WTC11 (cell line): Measurements from ENCODE around the gene TSPYL2. TPM values are rescaled to one million over a fixed set of nuclear protein-coding genes. Genes with fewer than 3 reads are reported as not detected.

Experiments
- ATAC-seq: fragments of 200-7000 bp; cut with Tn5 transposase; 2 replicates; pipeline ENCODE4 v1.10.0; 2021; ENCODE audit warnings: mild to moderate bottlenecking, moderate library complexity
- CTCF ChIA-PET: fragments of 300-600 bp; sonication (Branson Sonifier 250); formaldehyde crosslinking; loops from one replicate; lab custom pipeline; 2021; ENCODE audit warnings: antibody characterized with exemption; lab: Charles Lee
- POLR2A ChIA-PET: fragments of 350-600 bp; sonication (Branson Sonifier 250); formaldehyde crosslinking; loops from one replicate; lab custom pipeline; 2021; ENCODE audit warnings: antibody characterized with exemption; lab: Charles Lee
- DNase-seq: peaks from one replicate; pipeline ENCODE4 v3.0.0; 2021; ENCODE audit warnings: low spot score
- H3K27ac Mint-ChIP-seq: 2 replicates; pipeline ENCODE4 v1.8.0; 2021; ENCODE audit warnings: mixed read lengths
- H3K27me3 Mint-ChIP-seq: 2 replicates; pipeline ENCODE4 v1.8.0; 2021; ENCODE audit warnings: low read depth, mild to moderate bottlenecking, moderate library complexity, mixed read lengths
- H3K36me3 Mint-ChIP-seq: 2 replicates; pipeline ENCODE4 v1.8.0; 2021; ENCODE audit warnings: mixed read lengths
- H3K4me1 Mint-ChIP-seq: 2 replicates; pipeline ENCODE4 v1.8.0; 2022; ENCODE audit warnings: mixed read lengths
- H3K4me3 Mint-ChIP-seq: 2 replicates; pipeline ENCODE4 v1.8.0; 2021; ENCODE audit warnings: mild to moderate bottlenecking, moderate library complexity, mixed read lengths
- H3K9me3 Mint-ChIP-seq: 2 replicates; pipeline ENCODE4 v1.8.0; 2021; ENCODE audit warnings: mixed read lengths
- AR ChIP-seq: fragments of 250-450 bp; sonication (Bioruptor Pico); IDR thresholded peaks from 2 replicates; pipeline ENCODE4 v1.9.0; 2021; ENCODE audit warnings: mild to moderate bottlenecking
- CBFB ChIP-seq: sonication (generic); formaldehyde crosslinking; IDR thresholded peaks from 2 replicates; pipeline ENCODE4 v1.8.1; 2022; ENCODE audit warnings: mild to moderate bottlenecking, low read depth, missing genetic modification reagents
- EMX1 ChIP-seq: fragments of 250-450 bp; sonication (Bioruptor Pico); IDR thresholded peaks from 2 replicates; pipeline ENCODE4 v1.8.0; 2021; ENCODE audit warnings: mild to moderate bottlenecking
- FOXP1 ChIP-seq: sonication (generic); formaldehyde crosslinking; IDR thresholded peaks from 2 replicates; pipeline ENCODE4 v1.8.0; 2022; ENCODE audit warnings: missing genetic modification reagents, mild to moderate bottlenecking, moderate library complexity, borderline replicate concordance
- GRHL2 ChIP-seq: fragments of 250-450 bp; sonication (Bioruptor Pico); IDR thresholded peaks from 2 replicates; pipeline ENCODE4 v1.8.0; 2022; ENCODE audit warnings: mild to moderate bottlenecking, moderate library complexity; ENCODE audit not compliant: insufficient replicate concordance, severe bottlenecking
- KAT7 ChIP-seq: sonication (generic); formaldehyde crosslinking; IDR thresholded peaks from 2 replicates; pipeline ENCODE4 v1.8.1; 2023; ENCODE audit warnings: missing genetic modification reagents, mild to moderate bottlenecking, borderline replicate concordance
- OVOL2 ChIP-seq: fragments of 250-450 bp; sonication (Bioruptor Pico); IDR thresholded peaks from 2 replicates; pipeline ENCODE4 v1.9.0; 2021; ENCODE audit warnings: mild to moderate bottlenecking, borderline replicate concordance
- SOX15 ChIP-seq: fragments of 250-450 bp; sonication (Bioruptor Pico); IDR thresholded peaks from 2 replicates; pipeline ENCODE4 v1.9.0; 2021; ENCODE audit warnings: mild to moderate bottlenecking
- TEAD1 ChIP-seq: sonication (generic); formaldehyde crosslinking; IDR thresholded peaks from 2 replicates; pipeline ENCODE4 v1.8.0; 2022; ENCODE audit warnings: mild to moderate bottlenecking, missing genetic modification reagents
- USF2 ChIP-seq: sonication (generic); formaldehyde crosslinking; IDR thresholded peaks from 2 replicates; pipeline ENCODE4 v1.8.1; 2023; ENCODE audit warnings: mild to moderate bottlenecking, missing genetic modification reagents, moderate library complexity
- ZBTB21 ChIP-seq: sonication (generic); formaldehyde crosslinking; IDR thresholded peaks from 2 replicates; pipeline ENCODE4 v1.8.1; 2023; ENCODE audit warnings: mild to moderate bottlenecking, missing genetic modification reagents, borderline replicate concordance
- ZNF263 ChIP-seq: sonication (generic); formaldehyde crosslinking; IDR thresholded peaks from 2 replicates; pipeline ENCODE4 v1.8.1; 2022; ENCODE audit warnings: low read depth, mild to moderate bottlenecking, moderate library complexity, missing genetic modification reagents
- ZNF317 ChIP-seq: sonication (generic); formaldehyde crosslinking; IDR thresholded peaks from 2 replicates; pipeline ENCODE4 v1.8.1; 2023; ENCODE audit warnings: low read depth, mild to moderate bottlenecking, moderate library complexity, missing genetic modification reagents, borderline replicate concordance
- ZNF425 ChIP-seq: fragments of 250-450 bp; sonication (Bioruptor Pico); conservative IDR thresholded peaks from 2 replicates; pipeline ENCODE4 v1.9.0; 2021; ENCODE audit warnings: mild to moderate bottlenecking
- ZNF671 ChIP-seq: fragments of 250-450 bp; sonication (Bioruptor Pico); IDR thresholded peaks from 2 replicates; pipeline ENCODE4 v1.8.0; 2021; ENCODE audit warnings: mild to moderate bottlenecking
- total RNA-seq: library from RNA; stranded (reverse); gene quantifications from 3 replicates; pipeline ENCODE4 v1.2.3, GENCODE V29; 2021
- TF ChIP-seq, protein P1 (sequence below): sonication (generic); formaldehyde crosslinking; IDR thresholded peaks from 2 replicates; pipeline ENCODE4 v1.8.1; 2022; ENCODE audit warnings: low read depth, mild to moderate bottlenecking, moderate library complexity, missing genetic modification reagents, borderline replicate concordance
- TF ChIP-seq, protein P2 (sequence below): sonication (generic); formaldehyde crosslinking; IDR thresholded peaks from 2 replicates; pipeline ENCODE4 v1.8.1; 2023; ENCODE audit warnings: mild to moderate bottlenecking, missing genetic modification reagents
- TF ChIP-seq, protein P3 (sequence below): fragments of 250-450 bp; sonication (Bioruptor Pico); IDR thresholded peaks from 2 replicates; pipeline ENCODE4 v1.9.0; 2021; ENCODE audit warnings: mild to moderate bottlenecking, borderline replicate concordance

TSPYL2 gene
- total RNA-seq, 1 experiment from 2014 or later: 14.6 TPM

DNA sequence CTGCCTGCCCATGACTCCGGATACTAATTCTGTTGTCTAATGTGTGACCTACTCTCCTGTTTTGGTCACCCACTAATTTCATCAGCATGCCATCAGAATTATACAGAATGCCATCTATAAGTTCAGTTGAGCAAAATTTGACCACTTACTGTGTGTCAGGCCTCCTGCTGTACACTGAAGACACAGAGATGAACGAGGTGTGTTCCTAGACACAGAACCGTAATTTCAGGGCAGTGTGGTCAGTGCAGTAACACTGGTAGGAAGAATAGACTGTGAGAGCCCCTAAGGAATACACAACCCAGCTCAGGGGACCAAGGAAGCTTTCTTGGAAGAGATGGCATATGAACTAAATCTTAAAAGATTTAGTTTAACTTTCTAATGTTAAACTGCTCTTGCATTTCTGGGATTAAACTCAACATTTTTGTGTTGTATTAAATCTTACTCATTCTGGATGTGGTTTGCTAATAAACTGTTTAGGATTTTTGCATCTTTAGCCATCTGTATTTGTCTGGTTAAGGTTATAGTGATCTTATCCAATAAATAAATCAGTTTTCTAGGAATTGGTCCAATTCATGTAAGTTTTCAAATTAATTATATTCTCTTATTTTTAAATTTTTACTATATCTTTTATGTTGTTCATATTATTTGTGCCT is 46.1 kb downstream of the TSPYL2 start (continued):
- TF ChIP-seq AR: no peak
- TF ChIP-seq, protein P1, sequence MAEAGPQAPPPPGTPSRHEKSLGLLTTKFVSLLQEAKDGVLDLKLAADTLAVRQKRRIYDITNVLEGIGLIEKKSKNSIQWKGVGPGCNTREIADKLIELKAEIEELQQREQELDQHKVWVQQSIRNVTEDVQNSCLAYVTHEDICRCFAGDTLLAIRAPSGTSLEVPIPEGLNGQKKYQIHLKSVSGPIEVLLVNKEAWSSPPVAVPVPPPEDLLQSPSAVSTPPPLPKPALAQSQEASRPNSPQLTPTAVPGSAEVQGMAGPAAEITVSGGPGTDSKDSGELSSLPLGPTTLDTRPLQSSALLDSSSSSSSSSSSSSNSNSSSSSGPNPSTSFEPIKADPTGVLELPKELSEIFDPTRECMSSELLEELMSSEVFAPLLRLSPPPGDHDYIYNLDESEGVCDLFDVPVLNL (CRISPR knock-in tag): no peak
- no peak for TF ChIP-seq ZNF263 (CRISPR knock-in tag)
- TF ChIP-seq GRHL2: no peak

- Mint-ChIP-seq H3K36me3 (no peaks in the 10 kb centered on the region; the same call in 1 of the 2 replicates), H3K27me3 (no peaks in the 10 kb centered on the region), H3K4me1 (no peaks in the 10 kb centered on the region), H3K9me3 (no peaks in the 10 kb centered on the region), H3K27ac (no peak overlapping the region), H3K4me3 (no peak overlapping the region)
- CTCF ChIA-PET: no interaction called here
- no peak for ATAC-seq
- no peak for DNase-seq
- no peak for TF ChIP-seq ZNF425 (CRISPR knock-in tag)
- TF ChIP-seq USF2 (CRISPR knock-in tag): no peak
- TF ChIP-seq OVOL2 (CRISPR knock-in tag): no peak
- no peak for TF ChIP-seq ZNF671 (CRISPR knock-in tag)
- no peak for TF ChIP-seq TEAD1 (CRISPR knock-in tag)
- no peak for TF ChIP-seq KAT7 (CRISPR knock-in tag)
- TF ChIP-seq, protein P2, sequence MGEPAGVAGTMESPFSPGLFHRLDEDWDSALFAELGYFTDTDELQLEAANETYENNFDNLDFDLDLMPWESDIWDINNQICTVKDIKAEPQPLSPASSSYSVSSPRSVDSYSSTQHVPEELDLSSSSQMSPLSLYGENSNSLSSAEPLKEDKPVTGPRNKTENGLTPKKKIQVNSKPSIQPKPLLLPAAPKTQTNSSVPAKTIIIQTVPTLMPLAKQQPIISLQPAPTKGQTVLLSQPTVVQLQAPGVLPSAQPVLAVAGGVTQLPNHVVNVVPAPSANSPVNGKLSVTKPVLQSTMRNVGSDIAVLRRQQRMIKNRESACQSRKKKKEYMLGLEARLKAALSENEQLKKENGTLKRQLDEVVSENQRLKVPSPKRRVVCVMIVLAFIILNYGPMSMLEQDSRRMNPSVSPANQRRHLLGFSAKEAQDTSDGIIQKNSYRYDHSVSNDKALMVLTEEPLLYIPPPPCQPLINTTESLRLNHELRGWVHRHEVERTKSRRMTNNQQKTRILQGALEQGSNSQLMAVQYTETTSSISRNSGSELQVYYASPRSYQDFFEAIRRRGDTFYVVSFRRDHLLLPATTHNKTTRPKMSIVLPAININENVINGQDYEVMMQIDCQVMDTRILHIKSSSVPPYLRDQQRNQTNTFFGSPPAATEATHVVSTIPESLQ (CRISPR knock-in tag): no peak
- no peak for TF ChIP-seq ZBTB21 (CRISPR knock-in tag)
- no peak for TF ChIP-seq CBFB
- no peak for TF ChIP-seq FOXP1 (CRISPR knock-in tag)
- TF ChIP-seq ZNF317 (CRISPR knock-in tag): no peak
- TF ChIP-seq EMX1 (CRISPR knock-in tag): no peak
- TF ChIP-seq SOX15 (CRISPR knock-in tag): no peak
- TF ChIP-seq, protein P3, sequence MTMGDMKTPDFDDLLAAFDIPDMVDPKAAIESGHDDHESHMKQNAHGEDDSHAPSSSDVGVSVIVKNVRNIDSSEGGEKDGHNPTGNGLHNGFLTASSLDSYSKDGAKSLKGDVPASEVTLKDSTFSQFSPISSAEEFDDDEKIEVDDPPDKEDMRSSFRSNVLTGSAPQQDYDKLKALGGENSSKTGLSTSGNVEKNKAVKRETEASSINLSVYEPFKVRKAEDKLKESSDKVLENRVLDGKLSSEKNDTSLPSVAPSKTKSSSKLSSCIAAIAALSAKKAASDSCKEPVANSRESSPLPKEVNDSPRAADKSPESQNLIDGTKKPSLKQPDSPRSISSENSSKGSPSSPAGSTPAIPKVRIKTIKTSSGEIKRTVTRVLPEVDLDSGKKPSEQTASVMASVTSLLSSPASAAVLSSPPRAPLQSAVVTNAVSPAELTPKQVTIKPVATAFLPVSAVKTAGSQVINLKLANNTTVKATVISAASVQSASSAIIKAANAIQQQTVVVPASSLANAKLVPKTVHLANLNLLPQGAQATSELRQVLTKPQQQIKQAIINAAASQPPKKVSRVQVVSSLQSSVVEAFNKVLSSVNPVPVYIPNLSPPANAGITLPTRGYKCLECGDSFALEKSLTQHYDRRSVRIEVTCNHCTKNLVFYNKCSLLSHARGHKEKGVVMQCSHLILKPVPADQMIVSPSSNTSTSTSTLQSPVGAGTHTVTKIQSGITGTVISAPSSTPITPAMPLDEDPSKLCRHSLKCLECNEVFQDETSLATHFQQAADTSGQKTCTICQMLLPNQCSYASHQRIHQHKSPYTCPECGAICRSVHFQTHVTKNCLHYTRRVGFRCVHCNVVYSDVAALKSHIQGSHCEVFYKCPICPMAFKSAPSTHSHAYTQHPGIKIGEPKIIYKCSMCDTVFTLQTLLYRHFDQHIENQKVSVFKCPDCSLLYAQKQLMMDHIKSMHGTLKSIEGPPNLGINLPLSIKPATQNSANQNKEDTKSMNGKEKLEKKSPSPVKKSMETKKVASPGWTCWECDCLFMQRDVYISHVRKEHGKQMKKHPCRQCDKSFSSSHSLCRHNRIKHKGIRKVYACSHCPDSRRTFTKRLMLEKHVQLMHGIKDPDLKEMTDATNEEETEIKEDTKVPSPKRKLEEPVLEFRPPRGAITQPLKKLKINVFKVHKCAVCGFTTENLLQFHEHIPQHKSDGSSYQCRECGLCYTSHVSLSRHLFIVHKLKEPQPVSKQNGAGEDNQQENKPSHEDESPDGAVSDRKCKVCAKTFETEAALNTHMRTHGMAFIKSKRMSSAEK (CRISPR knock-in tag): no peak
- POLR2A ChIA-PET: no interaction called here
These were observed 51.2 kb downstream of the TSPYL2 start for GRCh38 chrX:53133400-53133799.
